GM12878 (cell line): ENCODE data around the gene APOO. TPM values are rescaled to one million over a fixed set of nuclear protein-coding genes. Genes with fewer than 3 reads are reported as not detected.

ENCODE experiments used
- ATAC-seq: fragments of 200-7000 bp; cut with Tn5 transposase; 3 replicates; pipeline ENCODE4 v1.9.1; 2020; ENCODE audit warnings: mild to moderate bottlenecking, moderate library complexity
- BruUV-seq: library from RNA; stranded (reverse); fragments of 400-500 nt; replicated peaks from 2 replicates; lab custom pipeline; 2021; lab: Mats Ljungman, UMichigan
- CTCF ChIA-PET: fragments of 300-600 bp; sonication (Branson Sonifier 250); formaldehyde crosslinking; extraction: SDS; loops from one replicate; lab custom pipeline; 2021; ENCODE audit warnings: inconsistent platforms; lab: Yijun Ruan, JAX
- POLR2A ChIA-PET: fragments of 350-600 bp; formaldehyde crosslinking; extraction: SDS; loops from one replicate; lab custom pipeline; 2021; ENCODE audit warnings: inconsistent platforms; lab: Charles Lee
- RAD21 ChIA-PET: fragments of 300-600 bp; sonication (Branson Sonifier 250); formaldehyde crosslinking; loops from one replicate; lab custom pipeline; 2023; ENCODE audit warnings: antibody characterized with exemption; ENCODE audit not compliant: unreplicated experiment; lab: Charles Lee
- SMC1A ChIA-PET: fragments of 300-600 bp; sonication (Branson Sonifier 250); formaldehyde crosslinking; loops from one replicate; lab custom pipeline; 2023; ENCODE audit not compliant: unreplicated experiment, uncharacterized antibody; lab: Charles Lee
- DNase-seq: peaks from one replicate; pipeline ENCODE4 v3.0.0-alpha.2; 2011; ENCODE audit warnings: low read depth, low spot score
- FAIRE-seq: peaks from 3 replicates; lab custom pipeline; 2011; peaks lifted over from hg19 to GRCh38; lab: Jason Lieb, UNC
- H2AFZ ChIP-seq: 2 replicates; pipeline ENCODE4 v1.6.0; 2011; ENCODE audit warnings: low read depth, low read length, control low read depth; ENCODE audit not compliant: control insufficient read depth
- H3K27ac ChIP-seq: 2 replicates; pipeline ENCODE4 v1.5.1; 2011; ENCODE audit warnings: control low read depth; ENCODE audit not compliant: control insufficient read depth, insufficient read depth
- H3K27me3 ChIP-seq, 2 experiments: replicated peaks in 1 of 2; 2 replicates each; pipeline versions ENCODE4 v1.6.0 to v1.6.1; 2011; ENCODE audit warnings: low read length in 1 of 2; ENCODE audit not compliant: control insufficient read depth in 2 of 2, insufficient read depth in 2 of 2
- H3K36me3 ChIP-seq, 2 experiments: 2 replicates each; pipeline ENCODE4 v1.5.1; 2011; ENCODE audit warnings: low read length in 1 of 2; ENCODE audit not compliant: control insufficient read depth in 2 of 2, insufficient read depth in 2 of 2
- H3K4me1 ChIP-seq: 2 replicates; pipeline ENCODE4 v1.6.1; 2011; ENCODE audit warnings: mild to moderate bottlenecking, low read length, moderate library complexity, mixed read lengths; ENCODE audit not compliant: control insufficient read depth, insufficient read depth
- H3K4me2 ChIP-seq: 2 replicates; pipeline ENCODE4 v1.6.0; 2011; ENCODE audit warnings: control low read depth; ENCODE audit not compliant: control insufficient read depth, insufficient read depth
- H3K4me3 ChIP-seq: fragments of 200-600 bp; sonication (generic); 2 replicates; pipeline ENCODE4 v1.5.1; 2016
- H3K79me2 ChIP-seq: 2 replicates; pipeline ENCODE4 v1.6.0; 2011; ENCODE audit warnings: low read length; ENCODE audit not compliant: control insufficient read depth, insufficient read depth
- H3K9ac ChIP-seq: 2 replicates; pipeline ENCODE4 v1.8.0; 2011; ENCODE audit warnings: low read length, control low read depth, mixed read lengths; ENCODE audit not compliant: control insufficient read depth, insufficient read depth
- H3K9me3 ChIP-seq: replicated peaks from 3 replicates; pipeline ENCODE4 v1.5.1; 2011; ENCODE audit warnings: mild to moderate bottlenecking, low read length; ENCODE audit not compliant: control insufficient read depth, insufficient read depth
- H4K20me1 ChIP-seq: 2 replicates; pipeline ENCODE4 v1.6.0; 2011; ENCODE audit not compliant: control insufficient read depth, insufficient read depth
- ATF3 ChIP-seq: IDR thresholded peaks from 2 replicates; pipeline ENCODE4 v1.6.1; 2011; ENCODE audit warnings: low read depth, mild to moderate bottlenecking, low read length, moderate library complexity, borderline replicate concordance; ENCODE audit errors: extremely low read depth
- BACH1 ChIP-seq: fragments of 450-650 bp; IDR thresholded peaks from 2 replicates; pipeline ENCODE4 v1.6.1; 2017; ENCODE audit warnings: mild to moderate bottlenecking, borderline replicate concordance
- HDAC2 ChIP-seq: fragments of 200-600 bp; sonication (generic); IDR thresholded peaks from 2 replicates; pipeline ENCODE4 v1.6.1; 2017
- HDAC6 ChIP-seq: fragments of 200-600 bp; sonication (generic); IDR thresholded peaks from one replicate; pipeline ENCODE4 v1.8.0; 2017; ENCODE audit warnings: antibody characterized with exemption; ENCODE audit not compliant: unreplicated experiment
- HDGF ChIP-seq: fragments of 450-650 bp; IDR thresholded peaks from 2 replicates; pipeline ENCODE4 v1.6.1; 2016; ENCODE audit warnings: antibody characterized with exemption
- SIX5 ChIP-seq: IDR thresholded peaks from 2 replicates; pipeline ENCODE4 v1.6.1; 2011; ENCODE audit warnings: mild to moderate bottlenecking, low read depth, low read length, moderate library complexity; ENCODE audit not compliant: severe bottlenecking
- SRF ChIP-seq, 2 experiments: IDR thresholded peaks; 2 replicates each; pipeline ENCODE4 v1.6.1; 2011; ENCODE audit warnings: low read depth in 2 of 2, low read length in 2 of 2, mild to moderate bottlenecking in 1 of 2, moderate library complexity in 1 of 2
- SUZ12 ChIP-seq: fragments of 200-600 bp; sonication (generic); IDR thresholded peaks from one replicate; pipeline ENCODE4 v1.6.1; 2018; ENCODE audit warnings: antibody characterized with exemption, mild to moderate bottlenecking; ENCODE audit not compliant: unreplicated experiment
- YY1 ChIP-seq: IDR thresholded peaks from 2 replicates; pipeline ENCODE4 v1.6.1; 2011; ENCODE audit warnings: low read depth, mild to moderate bottlenecking, low read length
- ZNF384 ChIP-seq: IDR thresholded peaks from 2 replicates; pipeline ENCODE4 v1.6.1; 2012; ENCODE audit warnings: low read depth, mild to moderate bottlenecking, low read length, improper control_type of control experiment, borderline replicate concordance
- WGBS: methylation state at CpG from one replicate; pipeline ENCODE4 v1.1.6; 2016; ENCODE audit warnings: low lambda C conversion rate; ENCODE audit not compliant: insufficient replicate concordance, insufficient coverage; ENCODE audit errors: missing lambda C conversion rate; 5-methylcytosine and 5-hydroxymethylcytosine counted together
- in situ Hi-C: fragments of 300-500 bp; cut with MboI; formaldehyde crosslinking; loops from 9 replicates; pipeline ENCODE4 v1.14.3; 2018; ENCODE audit warnings: mixed read lengths
- intact Hi-C: fragments of 100-400 bp; cut with micrococcal nuclease; formaldehyde crosslinking; loops from one replicate; pipeline ENCODE4 v1.14.2; 2022; ENCODE audit not compliant: unreplicated experiment
- polyA plus RNA-seq, 11 experiments: library from polyadenylated mRNA; depleted of rRNA in 4 of 11; unstranded in 6 of 11; stranded (reverse) in 5 of 11; fragments of >200 nt; fragmentation: Nextera tagmentation in 4 of 11; fragmentation: Illumina TruSeq in 1 of 11; extraction: Ambion mirVana in 4 of 11; extraction: Trizol in 1 of 11; gene quantifications; 1 replicate in 1 of 11; 2 replicates in 10 of 11; pipeline versions ENCODE4 v1.2.1 to v1.2.3, GENCODE V29; 2011 to 2016; ENCODE audit warnings: inconsistent platforms in 2 of 11, missing spikeins in 2 of 11, low read depth in 1 of 11
- total RNA-seq, 4 experiments: library from RNA; depleted of rRNA in 3 of 4; stranded (reverse); fragments of >200 nt in 3 of 4; fragmentation: Illumina TruSeq in 1 of 4; extraction: Trizol in 1 of 4; gene quantifications; 2 replicates each; pipeline versions ENCODE4 v1.2.1 to v1.2.3, GENCODE V29; 2013 to 2021

Gene APOO
- total and polyA plus RNA-seq, 10 of the 15 experiments (the other 5 are each of a cell fraction or from before 2014, with no cell fraction given), result 20.7 to 68.7 (median 35.5) TPM

DNA sequence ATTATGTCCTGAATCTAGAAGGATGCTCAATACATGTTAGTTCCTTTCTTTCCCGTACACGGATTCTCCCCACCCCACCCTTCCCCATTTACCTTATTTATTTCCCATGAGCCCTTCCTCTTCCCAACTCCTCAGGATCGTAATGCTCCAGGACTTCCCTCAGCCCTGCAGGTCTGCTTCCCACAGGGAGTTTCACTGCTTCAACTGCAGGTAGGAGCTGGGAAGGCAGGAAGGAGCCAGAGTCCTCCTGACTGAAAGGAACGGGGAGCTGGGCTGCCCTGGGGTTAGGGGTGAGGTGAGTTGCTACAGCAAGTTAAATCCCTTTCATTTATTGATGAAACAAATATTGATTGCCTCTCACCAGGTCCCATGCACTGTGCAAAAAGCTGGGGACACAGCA is 91.6 kb downstream of the APOO start:
- Histone ChIP-seq H3K4me1 (peaks cover 5% of the 10 kb centered on the region; the same call in 1 of the 2 replicates), H3K79me2 (no peaks in the 10 kb centered on the region), H3K27ac (no peak overlapping the region), H3K9ac (no peak overlapping the region), H2AFZ (no peak overlapping the region), H3K36me3 (no peaks in the 10 kb centered on the region), H4K20me1 (no peaks in the 10 kb centered on the region), H3K4me3 (no peak overlapping the region), H3K9me3 (no peaks in the 10 kb centered on the region), H3K27me3 (no peaks in the 10 kb centered on the region), H3K4me2 (no peak overlapping the region)
- ChIA-PET POLR2A (no interaction called here), SMC1A (no interaction called here), CTCF (no interaction called here), RAD21 (no interaction called here)
- 60% methylated on average over 2 of the region's 4 CpGs for WGBS
- no peak for FAIRE-seq
- no peak for TF ChIP-seq YY1
- no peak for TF ChIP-seq ZNF384
- no peak for TF ChIP-seq HDAC6
- TF ChIP-seq HDGF, result no peak
- no peak for TF ChIP-seq SRF (IDR thresholded peaks at IDR 0.05; ENCODE audit: low read depth in 2 of 2, low read length in 2 of 2)
- TF ChIP-seq BACH1, result no peak
- TF ChIP-seq SIX5, result no peak
- no peak for TF ChIP-seq HDAC2
- TF ChIP-seq ATF3, result no peak
- no peak for TF ChIP-seq SUZ12
- intact Hi-C loops (no loop called here), in situ Hi-C loops (no loop called here)
- DNase-seq, result no peak
- BruUV-seq, result no TSS peak
- ATAC-seq, result no peak
